K562 (cell line): Measurements from ENCODE around the gene NLRP6. TPM values are rescaled to one million over a fixed set of nuclear protein-coding genes. Genes with fewer than 3 reads are reported as not detected.

Experiments
- BRD4 ChIP-seq: fragments of 200-600 bp; sonication (generic); IDR thresholded peaks from 2 replicates; pipeline ENCODE4 v1.6.1; 2017; ENCODE audit warnings: inconsistent platforms
- IRF9 ChIP-seq: fragments of 450-650 bp; IDR thresholded peaks from 2 replicates; pipeline ENCODE4 v1.6.1; 2016; ENCODE audit warnings: missing biosample characterization, missing genetic modification characterization
- L3MBTL2 ChIP-seq: fragments of 450-650 bp; IDR thresholded peaks from 2 replicates; pipeline ENCODE4 v1.6.1; 2016; ENCODE audit warnings: mild to moderate bottlenecking, moderate library complexity
- MEIS2 ChIP-seq: fragments of 450-650 bp; IDR thresholded peaks from 2 replicates; pipeline ENCODE4 v1.6.1; 2014; ENCODE audit warnings: mild to moderate bottlenecking; ENCODE audit not compliant: partially characterized antibody
- NFE2L1 ChIP-seq: fragments of 450-650 bp; IDR thresholded peaks from 2 replicates; pipeline ENCODE4 v1.6.1; 2016; ENCODE audit warnings: missing genetic modification characterization, low read depth, mild to moderate bottlenecking, missing compliant biosample characterization, moderate library complexity, borderline replicate concordance
- PRDM10 ChIP-seq: fragments of 450-650 bp; IDR thresholded peaks from 2 replicates; pipeline ENCODE4 v1.6.1; 2018; ENCODE audit not compliant: partially characterized antibody
- PRPF4 ChIP-seq: fragments of 200-400 bp; formaldehyde crosslinking; IDR thresholded peaks from one replicate; pipeline ENCODE4 v1.6.1; 2017; ENCODE audit warnings: low read length, low read depth, mild to moderate bottlenecking; ENCODE audit not compliant: insufficient read depth, poor library complexity, severe bottlenecking
- RBFOX2 ChIP-seq: fragments of 200-400 bp; formaldehyde crosslinking; IDR thresholded peaks from 2 replicates; pipeline ENCODE4 v1.6.1; 2017; ENCODE audit warnings: low read depth, mild to moderate bottlenecking, low read length, moderate library complexity
- SAFB ChIP-seq: fragments of 200-400 bp; formaldehyde crosslinking; IDR thresholded peaks from 2 replicates; pipeline ENCODE4 v1.6.1; 2017; ENCODE audit warnings: low read depth, low read length, borderline replicate concordance
- TOE1 ChIP-seq, 2 experiments: fragments of 450-650 bp in 1 of 2; sonication (generic) in 1 of 2; formaldehyde crosslinking in 1 of 2; IDR thresholded peaks; 2 replicates each; pipeline versions ENCODE4 v1.7.1 to v1.8.0; 2016 to 2022; ENCODE audit warnings: borderline replicate concordance in 2 of 2, mild to moderate bottlenecking in 2 of 2, antibody characterized with exemption in 1 of 2, inconsistent platforms in 1 of 2, low read depth in 1 of 2, missing genetic modification reagents in 1 of 2, moderate library complexity in 1 of 2
- WHSC1 ChIP-seq: IDR thresholded peaks from one replicate; pipeline ENCODE4 v1.6.1; 2012; ENCODE audit warnings: low read length, control low read depth, inconsistent platforms
- ZBTB2 ChIP-seq: fragments of 450-650 bp; IDR thresholded peaks from 2 replicates; pipeline ENCODE4 v1.6.1; 2016; ENCODE audit warnings: antibody characterized with exemption
- ZHX1 ChIP-seq: fragments of 150-350 bp; conservative IDR thresholded peaks from 2 replicates; pipeline ENCODE4 v1.6.1; 2014; ENCODE audit warnings: low read length
- polyA plus RNA-seq, 8 experiments: library from polyadenylated mRNA; depleted of rRNA in 4 of 8; stranded (reverse) in 5 of 8; unstranded in 3 of 8; fragments of >200 nt; fragmentation: Nextera tagmentation in 2 of 8; fragmentation: Illumina TruSeq in 1 of 8; extraction: Ambion mirVana in 2 of 8; extraction: Trizol in 1 of 8; gene quantifications; 2 replicates each; pipeline versions ENCODE4 v1.2.1 to v1.2.3, GENCODE V29; 2011 to 2014; ENCODE audit warnings: inconsistent platforms in 1 of 8, missing spikeins in 1 of 8
- total RNA-seq, 7 experiments: library from RNA; depleted of rRNA in 6 of 7; stranded (reverse); fragments of >200 nt in 6 of 7; fragmentation: Illumina TruSeq in 2 of 7; extraction: Trizol in 2 of 7; gene quantifications; 2 replicates each; pipeline versions ENCODE4 v1.2.1 to v1.2.3, GENCODE V29; 2011 to 2021; ENCODE audit warnings: low replicate concordance in 1 of 7
- TF ChIP-seq, protein P1 (sequence below): conservative IDR thresholded peaks from 2 replicates; pipeline ENCODE4 v1.6.1; 2011; ENCODE audit warnings: low read depth, mild to moderate bottlenecking, low read length; ENCODE audit not compliant: control insufficient read depth

NLRP6 gene
- total and polyA plus RNA-seq, 9 of the 15 experiments (the other 6 are each of a cell fraction or from before 2014, with no cell fraction given): 0.03 to 0.18 (median 0.15) TPM; not detected in 5

GRCh38 chr11:334264-334994, 56.2 kb downstream of the NLRP6 start (continued):
- no peak for TF ChIP-seq NFE2L1 (tag)
- TF ChIP-seq SAFB: no peak
- no peak for TF ChIP-seq IRF9 (tag)
- TF ChIP-seq ZHX1: no peak
- peak; percentile 65 for TF ChIP-seq L3MBTL2
- TF ChIP-seq ZBTB2: no peak
- TF ChIP-seq MEIS2: peak; percentile 19
- TF ChIP-seq BRD4: no peak
- TF ChIP-seq PRDM10: peak; percentile 87
- TF ChIP-seq RBFOX2: 0 out of 2 replicates have a peak, but pooled peaks have one; percentile 21
- TF ChIP-seq, protein P1, sequence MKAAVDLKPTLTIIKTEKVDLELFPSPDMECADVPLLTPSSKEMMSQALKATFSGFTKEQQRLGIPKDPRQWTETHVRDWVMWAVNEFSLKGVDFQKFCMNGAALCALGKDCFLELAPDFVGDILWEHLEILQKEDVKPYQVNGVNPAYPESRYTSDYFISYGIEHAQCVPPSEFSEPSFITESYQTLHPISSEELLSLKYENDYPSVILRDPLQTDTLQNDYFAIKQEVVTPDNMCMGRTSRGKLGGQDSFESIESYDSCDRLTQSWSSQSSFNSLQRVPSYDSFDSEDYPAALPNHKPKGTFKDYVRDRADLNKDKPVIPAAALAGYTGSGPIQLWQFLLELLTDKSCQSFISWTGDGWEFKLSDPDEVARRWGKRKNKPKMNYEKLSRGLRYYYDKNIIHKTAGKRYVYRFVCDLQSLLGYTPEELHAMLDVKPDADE: no peak
- TF ChIP-seq PRPF4: no peak
- TF ChIP-seq WHSC1: no peak
- no peak for TF ChIP-seq TOE1 (IDR thresholded peaks at IDR 0.05; ENCODE audit: borderline replicate concordance)
- TF ChIP-seq TOE1 (CRISPR knock-in tag; IDR thresholded peaks at IDR 0.05; ENCODE audit: borderline replicate concordance, low read depth): no peak
